HepG2 (cell line): Measurements from ENCODE around the gene HDGFL1. TPM values are rescaled to one million over a fixed set of nuclear protein-coding genes. Genes with fewer than 3 reads are reported as not detected.

ENCODE experiments used
- ATAC-seq: fragments of 200-7000 bp; cut with Tn5 transposase; 3 replicates; pipeline ENCODE4 v1.9.1; 2020; ENCODE audit warnings: mild to moderate bottlenecking, moderate library complexity
- BruUV-seq: library from RNA; stranded (reverse); fragments of 400-500 nt; replicated peaks from 2 replicates; lab custom pipeline; 2021; lab: Mats Ljungman, UMichigan
- CTCF ChIA-PET: fragments of 300-600 bp; formaldehyde crosslinking; extraction: SDS; loops from one replicate; lab custom pipeline; 2021; ENCODE audit warnings: low total read pairs, inconsistent platforms, low intra/inter-chr PET ratio; lab: Yijun Ruan, JAX
- POLR2A ChIA-PET: fragments of 350-600 bp; sonication (Branson Sonifier 250); formaldehyde crosslinking; loops from one replicate; lab custom pipeline; 2020; ENCODE audit warnings: antibody characterized with exemption, inconsistent platforms; lab: Yijun Ruan, JAX
- DNase-seq: peaks from one replicate; pipeline ENCODE4 v3.0.0-alpha.2; 2015; ENCODE audit warnings: low spot score
- FAIRE-seq: peaks from 3 replicates; lab custom pipeline; 2011; peaks lifted over from hg19 to GRCh38; lab: Jason Lieb, UNC
- H2AFZ ChIP-seq: one replicate; pipeline ENCODE4 v1.6.1; 2011; ENCODE audit warnings: low read length, inconsistent platforms
- H3K27ac ChIP-seq: fragments of 300-600 bp; 3 replicates; pipeline ENCODE4 v1.8.0; 2011; ENCODE audit warnings: mixed run types, mild to moderate bottlenecking, mixed read lengths, low read length, inconsistent platforms; ENCODE audit not compliant: insufficient read depth; ENCODE audit errors: extremely low read length
- H3K27me3 ChIP-seq, 2 experiments: fragments of 200-600 bp in 1 of 2; 2 replicates in 1 of 2; 3 replicates in 1 of 2; pipeline versions ENCODE4 v1.6.0 to v1.8.0; 2011; ENCODE audit warnings: low read length in 2 of 2, mild to moderate bottlenecking in 2 of 2, moderate library complexity in 2 of 2, inconsistent platforms in 1 of 2; ENCODE audit not compliant: insufficient read depth in 2 of 2, control insufficient read depth in 1 of 2
- H3K36me3 ChIP-seq, 2 experiments: fragments of 200-600 bp in 1 of 2; replicated peaks in 1 of 2; 2 replicates in 1 of 2; 3 replicates in 1 of 2; pipeline versions ENCODE4 v1.5.1 to v1.8.0; 2011; ENCODE audit warnings: low read length in 2 of 2, inconsistent platforms in 1 of 2; ENCODE audit not compliant: insufficient read depth in 2 of 2, control insufficient read depth in 1 of 2
- H3K4me1 ChIP-seq: 2 replicates; pipeline ENCODE4 v1.5.1; 2012; ENCODE audit warnings: low read length, inconsistent platforms; ENCODE audit not compliant: insufficient read depth
- H3K4me2 ChIP-seq: 2 replicates; pipeline ENCODE4 v1.6.0; 2011; ENCODE audit warnings: low read depth, low read length, inconsistent platforms
- H3K4me3 ChIP-seq, 3 experiments: fragments of 200-600 bp in 1 of 3; sonication (generic), shearing (Covaris generic) in 1 of 3; replicated peaks in 1 of 3; 2 replicates each; pipeline ENCODE4 v1.5.1; 2011 to 2016; ENCODE audit warnings: low read length in 3 of 3, inconsistent platforms in 2 of 3, low read depth in 2 of 3, mild to moderate bottlenecking in 2 of 3, control low read depth in 1 of 3, mixed read lengths in 1 of 3; ENCODE audit not compliant: insufficient read depth in 1 of 3
- H3K79me2 ChIP-seq: one replicate; pipeline ENCODE4 v1.6.1; 2011; ENCODE audit warnings: low read length, inconsistent platforms; ENCODE audit not compliant: insufficient read depth
- H3K9ac ChIP-seq: 2 replicates; pipeline ENCODE4 v1.6.0; 2011; ENCODE audit warnings: mild to moderate bottlenecking, low read depth, low read length, inconsistent platforms; ENCODE audit not compliant: insufficient read depth
- H3K9me3 ChIP-seq: 2 replicates; pipeline ENCODE4 v1.5.1; 2012; ENCODE audit warnings: mild to moderate bottlenecking, low read length
- H4K20me1 ChIP-seq: 2 replicates; pipeline ENCODE4 v1.6.0; 2011; ENCODE audit warnings: inconsistent platforms, mild to moderate bottlenecking, low read length, moderate library complexity; ENCODE audit not compliant: insufficient read depth
- CBX1 ChIP-seq: IDR thresholded peaks from one replicate; pipeline ENCODE4 v1.6.1; 2016; ENCODE audit warnings: antibody characterized with exemption, low read depth
- NFATC3 ChIP-seq: sonication (generic); formaldehyde crosslinking; IDR thresholded peaks from 2 replicates; pipeline ENCODE4 v1.5.1; 2020; ENCODE audit warnings: mild to moderate bottlenecking, missing genetic modification reagents
- PHF21A ChIP-seq: sonication (generic); formaldehyde crosslinking; IDR thresholded peaks from 2 replicates; pipeline ENCODE4 v1.5.0; 2020; ENCODE audit warnings: mild to moderate bottlenecking, missing genetic modification reagents
- RFX5 ChIP-seq: IDR thresholded peaks from 2 replicates; pipeline ENCODE4 v1.6.1; 2011; ENCODE audit warnings: low read depth, low read length, improper control_type of control experiment
- SIX4 ChIP-seq: sonication (generic); formaldehyde crosslinking; IDR thresholded peaks from 2 replicates; pipeline ENCODE4 v1.4.0; 2020; ENCODE audit warnings: missing genetic modification reagents
- ZNF33A ChIP-seq: sonication (generic); formaldehyde crosslinking; IDR thresholded peaks from 2 replicates; pipeline ENCODE4 v1.5.1; 2020; ENCODE audit warnings: missing genetic modification reagents, mild to moderate bottlenecking, moderate library complexity, borderline replicate concordance
- ZNF34 ChIP-seq: sonication (generic); formaldehyde crosslinking; IDR thresholded peaks from 2 replicates; pipeline ENCODE4 v1.4.0; 2020; ENCODE audit warnings: mild to moderate bottlenecking, missing genetic modification reagents, borderline replicate concordance
- ZNF562 ChIP-seq: sonication (generic); formaldehyde crosslinking; IDR thresholded peaks from 2 replicates; pipeline ENCODE4 v1.8.0; 2022; ENCODE audit warnings: missing genetic modification reagents, borderline replicate concordance
- WGBS: methylation state at CpG from one replicate; pipeline ENCODE4 v1.1.6; 2017; ENCODE audit warnings: low lambda C conversion rate; 5-methylcytosine and 5-hydroxymethylcytosine counted together
- in situ Hi-C: cut with HindIII; loops from 2 replicates; pipeline ENCODE4 v1.10.0; 2017; ENCODE audit warnings: low pct_unique_long_range_greater_than_20kb; ENCODE audit not compliant: extremely low pct_ligation_motif_present
- intact Hi-C: fragments of 100-400 bp; cut with micrococcal nuclease; formaldehyde crosslinking; loops from one replicate; pipeline ENCODE4 v1.10.0; 2022; ENCODE audit not compliant: unreplicated experiment
- polyA plus RNA-seq, 8 experiments: library from polyadenylated mRNA; depleted of rRNA in 3 of 8; stranded (reverse) in 7 of 8; unstranded in 1 of 8; fragments of >200 nt; fragmentation: Illumina TruSeq in 4 of 8; extraction: Trizol in 4 of 8; gene quantifications; 2 replicates each; pipeline versions ENCODE4 v1.2.1 to v1.2.3, GENCODE V29; 2011 to 2016; ENCODE audit warnings: low read depth in 4 of 8, missing spikeins in 1 of 8, mixed read lengths in 1 of 8; ENCODE audit not compliant: insufficient read depth in 1 of 8
- total RNA-seq, 5 experiments: library from RNA; depleted of rRNA; stranded (reverse); fragments of >200 nt; fragmentation: Illumina TruSeq; extraction: Trizol; gene quantifications; 2 replicates each; pipeline ENCODE4 v1.2.3, GENCODE V29; 2016; ENCODE audit warnings: low read depth in 1 of 5
- TF ChIP-seq, protein P1 (sequence below): sonication (generic); formaldehyde crosslinking; IDR thresholded peaks from 2 replicates; pipeline ENCODE4 v1.4.0; 2020; ENCODE audit warnings: mild to moderate bottlenecking, low read depth, missing genetic modification reagents
- TF ChIP-seq, protein P2 (sequence below): sonication (generic); formaldehyde crosslinking; IDR thresholded peaks from 2 replicates; pipeline ENCODE4 v1.5.1; 2020; ENCODE audit warnings: mild to moderate bottlenecking, moderate library complexity, missing genetic modification reagents

The HDGFL1 gene
- total and polyA plus RNA-seq, 2 of the 13 experiments (the other 11 are each of a cell fraction or from before 2014, with no cell fraction given): not detected

DNA sequence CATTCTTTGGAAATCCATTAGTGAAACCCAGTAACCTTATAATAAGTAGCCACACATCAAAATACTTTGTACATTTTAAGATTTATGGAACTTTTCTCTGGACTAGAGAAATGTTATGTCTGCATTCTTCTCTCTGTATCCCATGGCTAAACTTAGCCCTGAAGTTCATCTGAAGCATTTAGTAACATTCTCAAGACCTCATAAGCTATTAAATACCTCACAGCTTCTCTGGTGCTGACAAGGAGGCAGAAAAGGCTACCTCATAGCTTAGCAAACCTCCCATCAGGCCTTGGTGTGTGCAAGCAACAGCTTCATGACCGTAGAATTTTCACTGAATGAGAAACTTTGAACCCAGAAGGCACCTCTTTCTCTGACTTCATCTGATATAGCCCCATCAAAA lies 38.9 kb upstream of the HDGFL1 start:
- DNase-seq: no peak

More for the DNA sequence above, 38.9 kb upstream of the HDGFL1 start:
- Histone ChIP-seq H3K79me2 (no peaks in the 10 kb centered on the region), H4K20me1 (no peaks in the 10 kb centered on the region), H3K9me3 (peaks cover 68% of the 10 kb centered on the region), H3K9ac (no peak overlapping the region), H3K4me2 (no peak overlapping the region), H2AFZ (no peak overlapping the region), H3K27ac (no peak overlapping the region), H3K27me3 (no peaks in the 10 kb centered on the region), H3K4me1 (no peaks in the 10 kb centered on the region), H3K4me3 (no peak overlapping the region), H3K36me3 (no peaks in the 10 kb centered on the region)
- CTCF ChIA-PET: no interaction called here
- TF ChIP-seq, protein P1, sequence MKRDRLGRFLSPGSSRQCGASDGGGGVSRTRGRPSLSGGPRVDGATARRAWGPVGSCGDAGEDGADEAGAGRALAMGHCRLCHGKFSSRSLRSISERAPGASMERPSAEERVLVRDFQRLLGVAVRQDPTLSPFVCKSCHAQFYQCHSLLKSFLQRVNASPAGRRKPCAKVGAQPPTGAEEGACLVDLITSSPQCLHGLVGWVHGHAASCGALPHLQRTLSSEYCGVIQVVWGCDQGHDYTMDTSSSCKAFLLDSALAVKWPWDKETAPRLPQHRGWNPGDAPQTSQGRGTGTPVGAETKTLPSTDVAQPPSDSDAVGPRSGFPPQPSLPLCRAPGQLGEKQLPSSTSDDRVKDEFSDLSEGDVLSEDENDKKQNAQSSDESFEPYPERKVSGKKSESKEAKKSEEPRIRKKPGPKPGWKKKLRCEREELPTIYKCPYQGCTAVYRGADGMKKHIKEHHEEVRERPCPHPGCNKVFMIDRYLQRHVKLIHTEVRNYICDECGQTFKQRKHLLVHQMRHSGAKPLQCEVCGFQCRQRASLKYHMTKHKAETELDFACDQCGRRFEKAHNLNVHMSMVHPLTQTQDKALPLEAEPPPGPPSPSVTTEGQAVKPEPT (CRISPR knock-in tag): no peak
- TF ChIP-seq RFX5 (no peak), SIX4 (CRISPR knock-in tag) (no peak), ZNF34 (no peak), CBX1 (no peak), ZNF33A (CRISPR knock-in tag) (no peak), ZNF562 (CRISPR knock-in tag) (no peak), PHF21A (no peak), NFATC3 (CRISPR knock-in tag) (no peak)
- TF ChIP-seq, protein P2, sequence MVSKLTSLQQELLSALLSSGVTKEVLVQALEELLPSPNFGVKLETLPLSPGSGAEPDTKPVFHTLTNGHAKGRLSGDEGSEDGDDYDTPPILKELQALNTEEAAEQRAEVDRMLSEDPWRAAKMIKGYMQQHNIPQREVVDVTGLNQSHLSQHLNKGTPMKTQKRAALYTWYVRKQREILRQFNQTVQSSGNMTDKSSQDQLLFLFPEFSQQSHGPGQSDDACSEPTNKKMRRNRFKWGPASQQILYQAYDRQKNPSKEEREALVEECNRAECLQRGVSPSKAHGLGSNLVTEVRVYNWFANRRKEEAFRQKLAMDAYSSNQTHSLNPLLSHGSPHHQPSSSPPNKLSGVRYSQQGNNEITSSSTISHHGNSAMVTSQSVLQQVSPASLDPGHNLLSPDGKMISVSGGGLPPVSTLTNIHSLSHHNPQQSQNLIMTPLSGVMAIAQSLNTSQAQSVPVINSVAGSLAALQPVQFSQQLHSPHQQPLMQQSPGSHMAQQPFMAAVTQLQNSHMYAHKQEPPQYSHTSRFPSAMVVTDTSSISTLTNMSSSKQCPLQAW (CRISPR knock-in tag): no peak
- no peak for FAIRE-seq
- 0% methylated on average over 1 of the region's 1 CpG for WGBS
- in situ Hi-C loops (no loop called here), intact Hi-C loops (no loop called here)
- BruUV-seq: no TSS peak
- no peak for ATAC-seq
- POLR2A ChIA-PET: no interaction called here
